Right cardiac atrium (tissue), 5 donors: ENCODE measurements around the gene KHDRBS2. TPM values are rescaled to one million over a fixed set of nuclear protein-coding genes. Genes with fewer than 3 reads are reported as not detected.

ENCODE experiments used
- ATAC-seq, 2 donors: fragments of 200-7000 bp; cut with Tn5 transposase; one replicate each; pipeline versions ENCODE4 v1.8.0 to v1.9.1; 2020; ENCODE audit warnings: moderate library complexity in 2 of 2, mild to moderate bottlenecking in 1 of 2
- DNase-seq, 3 donors: peaks; one replicate each; pipeline ENCODE4 v3.0.0-alpha.2; 2020
- H3K27ac ChIP-seq: one replicate; pipeline ENCODE4 v1.5.1; 2013; ENCODE audit warnings: mild to moderate bottlenecking, low read length, control low read depth, moderate library complexity
- H3K27me3 ChIP-seq: one replicate; pipeline ENCODE4 v1.6.1; 2013; ENCODE audit not compliant: control insufficient read depth, insufficient read depth
- H3K4me1 ChIP-seq: one replicate; pipeline ENCODE4 v1.6.1; 2013; ENCODE audit warnings: low read length; ENCODE audit not compliant: control insufficient read depth, insufficient read depth
- H3K4me3 ChIP-seq: one replicate; pipeline ENCODE4 v1.5.1; 2013; ENCODE audit warnings: low read length, control low read depth
- H3K9me3 ChIP-seq: one replicate; pipeline ENCODE4 v1.6.1; 2013; ENCODE audit warnings: low read length; ENCODE audit not compliant: control insufficient read depth
- WGBS: extraction: QIAGEN DNeasy Blood & Tissue Kit; methylation state at CpG from one replicate; pipeline ENCODE4 v1.1.7; 2013; 5-methylcytosine and 5-hydroxymethylcytosine counted together
- intact Hi-C, 4 donors: fragments of 100-400 bp; cut with DNase I; formaldehyde crosslinking; loops; one replicate each; pipeline versions ENCODE4 v1.11.0 to v1.14.0; 2022 to 2023
- polyA plus RNA-seq: library from polyadenylated mRNA; stranded (reverse); fragments of 200-250 nt; gene quantifications from one replicate; pipeline ENCODE4 v1.2.3, GENCODE V29; 2013
- total RNA-seq, 4 donors: library from RNA; stranded (reverse); fragmentation: NEBNext Ultra II Directional; extraction: Animal tissue kit (Norgen Biotek cat#: 25700); gene quantifications; one replicate each; pipeline ENCODE4 v1.2.1, GENCODE V29; 2021
- donor health status: healthy with polysubstance abuse.
- donor health status: DM: no; HTN: yes; CAD: no.
- donor health status: DM: no; HTN: no; CAD: no.
- donor health status: DM: no; HTN: yes; CAD: no; lungs with severe emphysema.
- donor health status: DM: yes; HTN: yes; CAD: no.

Gene KHDRBS2
- total and polyA plus RNA-seq, 5 donors = 0.09 to 0.14 (median 0.12) TPM; not detected in 2

- ATAC-seq (no peak), DNase-seq (no peak)
- no peaks in the 10 kb centered on the region for H3K9me3 ChIP-seq
- intact Hi-C loops = no loop called here
- no peaks in the 10 kb centered on the region for H3K4me1 ChIP-seq
- no peak overlapping the region for H3K4me3 ChIP-seq
- no peaks in the 10 kb centered on the region for H3K27me3 ChIP-seq
- H3K27ac ChIP-seq = no peak overlapping the region
Measured at GRCh38 chr6:62174548-62174947, 111.5 kb downstream of the KHDRBS2 start.

- Histone ChIP-seq H3K27ac (no peak overlapping the region), H3K27me3 (no peaks in the 10 kb centered on the region), H3K4me1 (no peaks in the 10 kb centered on the region), H3K4me3 (no peak overlapping the region), H3K9me3 (no peaks in the 10 kb centered on the region)
- ATAC-seq = no peak
- DNase-seq = no peak
- intact Hi-C loops = no loop called here
- 38% methylated on average over 4 of the region's 4 CpGs for WGBS
Measured at GRCh38 chr6:62167736-62168135, 118.3 kb downstream of the KHDRBS2 start.

- Histone ChIP-seq H3K27ac (no peak overlapping the region), H3K4me1 (no peaks in the 10 kb centered on the region), H3K9me3 (no peaks in the 10 kb centered on the region), H3K4me3 (no peak overlapping the region), H3K27me3 (no peaks in the 10 kb centered on the region)
- ATAC-seq (no peak), DNase-seq (no peak)
- 81% methylated on average over 4 of the region's 4 CpGs for WGBS
- intact Hi-C loops = no loop called here
Measured at GRCh38 chr6:62162858-62163257, 123.2 kb downstream of the KHDRBS2 start.

- DNase-seq = no peak
- Histone ChIP-seq H3K4me3 (no peak overlapping the region), H3K27me3 (no peaks in the 10 kb centered on the region), H3K4me1 (no peaks in the 10 kb centered on the region), H3K27ac (no peak overlapping the region), H3K9me3 (no peaks in the 10 kb centered on the region)
- 83% methylated on average over 3 of the region's 3 CpGs for WGBS
- no peak for ATAC-seq
- intact Hi-C loops = no loop called here
Measured at GRCh38 chr6:62152796-62153195, 133.2 kb downstream of the KHDRBS2 start.

GRCh38 chr6:62150048-62150663 lies 135.9 kb downstream of the KHDRBS2 start:
- no peaks in the 10 kb centered on the region for H3K27me3 ChIP-seq
- no peak overlapping the region for H3K4me3 ChIP-seq
- DNase-seq = no peak
- WGBS = 58% methylated on average over 3 of the region's 3 CpGs
- intact Hi-C loops = no loop called here
- ATAC-seq = no peak
- H3K9me3 ChIP-seq = no peaks in the 10 kb centered on the region
- no peaks in the 10 kb centered on the region for H3K4me1 ChIP-seq
- H3K27ac ChIP-seq = no peak overlapping the region

GRCh38 chr6:62146954-62147853 lies 138.8 kb downstream of the KHDRBS2 start:
- Histone ChIP-seq H3K4me1 (no peaks in the 10 kb centered on the region), H3K4me3 (no peak overlapping the region), H3K9me3 (no peaks in the 10 kb centered on the region), H3K27ac (no peak overlapping the region), H3K27me3 (no peaks in the 10 kb centered on the region)
- 15% methylated on average over 4 of the region's 4 CpGs for WGBS
- DNase-seq (no peak), ATAC-seq (no peak)
- intact Hi-C loops = no loop called here

GRCh38 chr6:62129127-62129526 lies 156.9 kb downstream of the KHDRBS2 start:
- Histone ChIP-seq H3K4me1 (no peaks in the 10 kb centered on the region), H3K9me3 (no peaks in the 10 kb centered on the region), H3K27ac (no peak overlapping the region), H3K4me3 (no peak overlapping the region), H3K27me3 (no peaks in the 10 kb centered on the region)
- WGBS = 64% methylated on average over 1 of the region's 1 CpG
- ATAC-seq (no peak), DNase-seq (no peak)
- intact Hi-C loops = no loop called here

GRCh38 chr6:62119401-62119800 lies 166.6 kb downstream of the KHDRBS2 start:
- Histone ChIP-seq H3K4me3 (no peak overlapping the region), H3K4me1 (no peaks in the 10 kb centered on the region), H3K27ac (no peak overlapping the region), H3K27me3 (no peaks in the 10 kb centered on the region), H3K9me3 (no peaks in the 10 kb centered on the region)
- ATAC-seq (no peak), DNase-seq (no peak)
- intact Hi-C loops = no loop called here
- WGBS = 53% methylated on average over 1 of the region's 1 CpG

GRCh38 chr6:62103186-62103859 lies 182.7 kb downstream of the KHDRBS2 start:
- intact Hi-C loops = no loop called here
- no peaks in the 10 kb centered on the region for H3K4me1 ChIP-seq

GRCh38 chr6:62102387-62102786 lies 183.6 kb downstream of the KHDRBS2 start:
- 78% methylated on average over 5 of the region's 5 CpGs for WGBS
- no peaks in the 10 kb centered on the region for H3K4me1 ChIP-seq
- DNase-seq (peak in 2 of 3 donors; percentile 9 to 32), ATAC-seq (no peak)
- intact Hi-C loops = no loop called here
- no peak overlapping the region for H3K27ac ChIP-seq
- no peaks in the 10 kb centered on the region for H3K9me3 ChIP-seq
- no peaks in the 10 kb centered on the region for H3K27me3 ChIP-seq
- H3K4me3 ChIP-seq = no peak overlapping the region

More at GRCh38 chr6:62103186-62103859, 182.7 kb downstream of the KHDRBS2 start:
- ATAC-seq = no peak
- 85% methylated on average over 8 of the region's 8 CpGs for WGBS
- H3K4me3 ChIP-seq = no peak overlapping the region
- DNase-seq = peak in 1 of 3 donors; percentile 35
- no peaks in the 10 kb centered on the region for H3K27me3 ChIP-seq
- H3K9me3 ChIP-seq = no peaks in the 10 kb centered on the region
- no peak overlapping the region for H3K27ac ChIP-seq
